MV-4-11 (cell line): ENCODE data around the gene SEMA3F.
A peak's percentile ranks its signal among the peaks of the same experiment; 100 is the strongest.

Experiments used
- DNase-seq: peaks from one replicate; lab custom pipeline; 2025; lab: John Stamatoyannopoulos, UW

The SEMA3F gene

DNA sequence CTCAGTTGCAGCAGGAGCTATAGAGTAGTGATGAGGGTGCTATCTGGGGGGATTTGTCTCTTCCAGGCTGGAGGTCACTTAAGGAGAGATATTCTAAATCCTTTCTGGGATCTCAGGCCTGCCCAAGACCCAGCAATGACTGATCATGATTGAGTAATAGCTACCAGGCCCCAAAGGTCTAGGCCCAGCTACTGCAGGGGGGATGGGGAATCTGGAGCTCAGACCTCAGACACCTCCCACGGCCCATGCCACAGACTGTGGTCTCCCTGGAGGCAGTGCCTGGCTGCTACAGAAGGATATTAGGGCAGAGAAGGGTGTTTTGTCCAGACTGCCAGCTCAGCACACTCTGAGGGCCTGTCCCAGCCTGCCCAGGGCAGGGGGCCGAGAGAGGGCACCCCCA, 56.8 kb downstream of the SEMA3F start:
- peak; percentile 87 for DNase-seq

DNA sequence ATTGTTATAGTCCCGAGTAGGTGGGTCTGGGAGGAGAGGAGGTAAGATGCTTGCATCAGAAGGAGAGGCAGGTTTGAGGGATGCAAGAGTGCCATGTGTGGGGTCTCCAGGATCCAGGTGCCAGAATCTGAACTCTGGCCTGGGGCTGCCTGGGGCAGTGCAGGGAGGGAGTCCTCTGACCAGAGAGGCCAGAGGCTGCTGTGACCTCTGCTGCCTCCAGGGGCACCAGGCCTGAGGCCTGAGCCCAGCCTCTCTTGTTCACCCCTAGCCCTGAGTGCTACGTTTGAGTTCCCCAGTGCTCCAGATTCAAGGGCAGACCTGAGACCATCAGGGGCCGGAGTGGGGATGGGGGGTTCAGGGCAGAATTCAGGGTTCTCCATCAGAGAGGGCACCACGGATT, 57.4 kb downstream of the SEMA3F start:
- DNase-seq: no peak

DNA sequence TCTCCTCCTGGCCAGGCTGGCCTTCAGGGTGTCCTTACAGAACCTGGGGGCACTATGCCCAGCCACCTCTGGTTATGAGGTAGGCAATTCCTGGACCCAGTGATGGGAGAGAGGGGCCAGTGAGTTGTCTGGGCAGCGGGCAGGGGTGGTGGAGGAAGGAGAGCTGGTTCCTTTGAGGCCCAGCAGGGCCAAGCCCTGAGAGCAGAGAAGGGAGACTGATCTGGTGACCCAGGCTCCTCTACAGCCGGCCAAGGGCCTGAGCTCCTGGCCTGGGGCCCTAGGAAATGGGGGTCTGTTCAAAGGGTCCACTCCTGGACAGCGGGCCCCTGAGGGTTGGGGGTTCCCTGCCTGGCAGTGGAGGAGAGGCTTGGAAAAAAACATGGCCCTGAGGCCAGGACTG, 57.8 kb downstream of the SEMA3F start:
- DNase-seq: no peak

DNA sequence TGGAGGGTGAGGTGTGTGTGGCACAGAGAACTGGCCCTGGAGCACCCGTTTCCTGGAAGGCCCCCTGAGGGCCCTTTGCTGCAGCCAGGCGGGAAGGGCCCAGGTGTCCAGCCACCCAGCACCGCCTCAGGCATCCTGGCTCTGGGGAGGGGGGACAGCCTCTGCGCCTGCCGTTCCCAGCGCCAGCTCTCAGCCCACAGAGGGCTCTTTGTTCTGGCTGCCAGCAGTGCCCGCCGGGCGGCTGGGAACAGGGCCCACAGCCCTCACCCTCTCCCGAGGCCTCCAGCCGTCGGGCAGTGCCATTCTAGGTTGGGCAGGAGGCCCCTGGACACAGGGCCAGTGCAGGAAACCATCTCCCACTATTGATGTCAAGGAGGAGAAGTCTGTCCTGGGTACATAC, 58.2 kb downstream of the SEMA3F start:
- DNase-seq: no peak

DNA sequence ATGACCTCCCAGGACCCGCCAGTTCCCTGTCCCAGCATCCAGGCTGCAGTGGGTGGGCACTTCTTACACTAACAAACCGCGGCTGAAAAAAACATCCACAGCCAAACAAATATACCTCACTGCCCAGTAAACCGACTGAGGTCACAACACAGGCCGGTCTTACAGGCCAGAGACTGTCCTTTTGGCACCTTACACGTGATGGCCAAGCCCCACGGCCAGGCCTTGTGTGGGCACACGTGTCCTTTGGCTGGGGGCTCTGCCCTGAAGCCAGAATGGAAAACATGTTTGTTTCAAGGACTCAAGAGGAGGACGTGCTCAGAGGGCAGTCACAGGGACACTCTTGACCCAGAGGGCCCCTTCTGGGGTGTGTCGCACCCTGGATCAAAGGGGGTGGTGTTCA, 59.7 kb downstream of the SEMA3F start:
- no peak for DNase-seq

DNA sequence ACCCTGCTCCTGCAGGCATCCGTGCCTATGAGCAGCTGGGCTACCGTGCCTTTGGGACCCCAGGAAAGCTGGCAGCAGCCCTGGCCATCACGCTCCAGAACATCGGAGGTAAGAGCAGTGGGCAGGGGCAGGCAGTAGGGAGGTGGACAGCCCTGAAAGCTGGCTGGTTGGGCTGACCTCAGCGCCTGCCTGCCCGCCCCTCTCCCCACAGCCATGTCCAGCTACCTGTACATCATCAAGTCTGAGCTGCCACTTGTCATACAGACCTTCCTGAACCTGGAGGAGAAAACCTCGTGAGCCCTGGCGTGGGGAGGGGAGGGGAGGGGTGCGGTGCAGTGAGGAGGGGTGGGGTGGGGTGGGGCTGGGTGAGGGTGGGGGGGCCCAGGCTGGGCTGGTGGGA, 60.4 kb downstream of the SEMA3F start:
- DNase-seq: no peak

DNA sequence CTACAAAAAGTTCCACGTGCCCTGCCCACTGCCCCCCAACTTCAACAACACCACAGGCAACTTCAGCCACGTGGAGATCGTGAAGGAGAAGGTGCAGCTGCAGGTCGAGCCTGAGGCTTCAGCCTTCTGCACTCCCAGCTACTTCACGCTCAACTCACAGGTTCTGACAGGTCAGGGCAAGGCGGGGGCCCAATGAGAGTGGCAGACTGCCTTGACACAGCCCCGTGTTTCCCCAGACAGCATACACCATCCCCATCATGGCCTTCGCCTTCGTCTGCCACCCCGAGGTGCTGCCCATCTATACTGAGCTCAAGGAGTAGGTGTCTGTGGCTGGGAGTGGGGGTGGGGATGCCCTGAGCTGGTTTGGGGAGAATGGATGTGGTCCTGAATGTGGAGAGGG, 62.6 kb downstream of the SEMA3F start:
- DNase-seq: no peak

DNA sequence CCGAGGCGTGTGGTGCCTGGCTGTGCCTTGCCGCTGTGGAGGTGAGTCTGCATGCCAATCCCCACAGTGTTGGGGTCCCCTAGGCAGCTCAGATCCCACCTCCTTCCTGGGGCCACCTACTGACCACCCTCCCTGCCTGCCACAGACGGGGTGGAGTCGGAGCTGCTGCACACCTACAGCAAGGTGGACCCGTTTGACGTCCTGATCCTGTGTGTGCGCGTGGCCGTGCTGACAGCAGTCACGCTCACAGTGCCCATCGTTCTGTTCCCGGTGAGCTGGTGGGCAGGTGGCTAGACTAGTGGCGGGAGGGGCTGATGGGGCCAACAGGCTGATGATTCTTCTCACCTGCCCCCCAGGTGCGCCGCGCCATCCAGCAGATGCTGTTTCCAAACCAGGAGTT, 63.3 kb downstream of the SEMA3F start:
- DNase-seq: no peak

DNA sequence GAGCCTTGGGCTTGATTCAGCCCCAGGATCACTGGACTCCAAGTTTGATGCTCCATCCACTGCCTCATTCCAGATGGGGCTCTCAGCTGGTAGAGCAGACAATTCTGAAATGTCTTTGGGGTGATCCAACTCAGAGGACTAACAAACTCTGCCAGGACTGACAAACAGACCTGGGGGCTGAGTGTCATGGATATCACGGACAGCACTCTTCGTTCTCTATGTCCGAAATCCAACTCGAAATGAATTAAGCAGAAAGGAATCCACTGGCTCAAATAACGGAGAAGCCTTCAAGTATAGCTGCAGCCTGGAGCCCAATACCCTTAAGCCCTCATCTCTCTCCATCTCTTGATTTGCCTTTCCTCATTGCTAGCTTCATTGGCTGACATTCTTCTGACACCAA, 64.2 kb downstream of the SEMA3F start:
- DNase-seq: no peak

DNA sequence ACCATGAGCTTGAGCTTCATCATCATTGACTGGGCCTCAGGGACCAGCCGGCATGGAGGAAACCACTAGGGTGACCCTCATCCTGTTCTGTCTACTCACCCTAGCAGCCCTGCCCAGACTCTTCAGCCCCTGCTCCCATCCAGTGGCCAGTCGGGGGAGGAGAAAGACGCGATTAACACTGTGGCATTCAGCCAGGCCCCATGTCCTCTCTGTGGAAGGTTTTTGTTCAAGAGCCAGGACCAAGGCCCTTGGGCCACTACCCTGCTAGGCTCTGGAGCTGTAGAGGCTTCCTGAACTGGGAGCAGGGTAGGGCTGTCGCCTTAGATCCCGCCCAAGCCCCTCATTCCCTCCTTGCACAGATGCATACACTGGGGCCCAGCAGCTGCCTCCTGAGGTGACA, 65.0 kb downstream of the SEMA3F start:
- DNase-seq: no peak

DNA sequence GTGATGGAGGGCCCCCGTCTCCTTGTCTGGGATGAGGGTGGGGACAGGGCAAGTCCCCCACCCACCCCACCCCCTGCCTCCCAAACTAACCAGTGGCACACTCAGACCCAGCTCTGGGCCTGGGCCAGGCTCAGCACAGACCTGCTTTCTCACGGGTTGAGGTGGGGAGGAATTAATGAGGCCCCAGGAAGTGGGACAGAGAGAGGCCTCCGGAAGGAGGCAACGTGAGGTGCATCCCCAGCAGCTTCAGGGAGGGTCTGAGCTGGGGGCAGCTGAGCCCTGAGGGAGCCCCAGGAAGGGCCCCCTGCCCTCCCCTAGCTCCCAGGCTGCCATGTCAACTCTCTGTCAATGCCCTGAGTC, 65.9 kb downstream of the SEMA3F start:
- no peak for DNase-seq

DNA sequence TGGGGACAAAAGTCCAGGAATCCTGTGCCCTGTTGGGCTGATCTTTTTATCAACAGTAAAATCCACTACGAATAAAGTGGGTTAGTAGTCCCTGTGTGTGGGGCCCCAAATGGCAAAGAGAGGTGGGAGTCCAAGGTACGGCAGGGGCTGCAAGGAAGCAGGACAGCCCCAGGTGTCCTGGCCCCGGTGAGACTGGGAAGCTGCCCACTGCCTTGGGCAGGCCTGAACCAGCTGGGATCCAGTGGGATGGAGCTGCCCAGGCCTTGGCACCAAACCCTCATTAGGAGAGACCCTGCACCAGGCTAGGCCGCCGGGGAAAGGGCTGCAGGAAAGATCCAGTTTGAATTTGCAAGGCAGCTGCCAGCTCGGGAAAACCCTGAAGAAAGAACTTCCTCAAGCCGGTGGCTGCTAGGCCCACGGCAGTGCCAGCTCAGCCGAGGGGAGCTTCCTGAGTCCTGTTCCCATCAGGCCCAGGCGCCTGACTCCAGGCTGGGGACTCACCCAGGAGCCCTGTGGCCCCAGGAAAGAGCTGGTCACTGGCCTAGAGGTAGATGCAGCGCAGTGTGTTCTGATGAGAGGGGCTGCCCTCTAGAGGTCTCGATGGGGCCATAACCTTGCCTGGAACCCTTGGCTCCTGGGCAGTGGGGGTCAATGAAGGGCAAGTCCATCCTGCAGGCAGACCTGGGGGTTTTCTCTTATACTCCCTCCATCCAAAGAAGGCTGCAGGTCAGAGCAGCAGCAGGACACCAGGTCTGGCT, 66.5 kb downstream of the SEMA3F start:
- peak; percentile 7 for DNase-seq

DNA sequence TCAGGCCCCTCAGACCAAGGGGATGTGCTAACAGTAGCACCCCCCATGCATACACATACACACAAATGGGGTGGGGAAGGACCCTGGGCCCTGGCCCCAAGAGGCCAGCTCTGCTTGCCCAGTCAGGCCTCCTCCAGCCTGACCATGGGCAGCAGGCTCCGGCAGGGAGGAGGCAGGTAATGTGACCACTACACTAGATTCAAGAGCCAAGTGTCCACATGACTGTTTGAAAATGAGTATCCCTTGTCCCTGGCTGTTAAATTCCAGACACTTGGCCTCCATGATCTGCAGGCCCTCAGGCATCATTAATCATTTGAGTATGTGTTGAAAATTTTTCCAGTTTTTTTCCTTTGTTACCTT, 67.0 kb downstream of the SEMA3F start:
- no peak for DNase-seq

DNA sequence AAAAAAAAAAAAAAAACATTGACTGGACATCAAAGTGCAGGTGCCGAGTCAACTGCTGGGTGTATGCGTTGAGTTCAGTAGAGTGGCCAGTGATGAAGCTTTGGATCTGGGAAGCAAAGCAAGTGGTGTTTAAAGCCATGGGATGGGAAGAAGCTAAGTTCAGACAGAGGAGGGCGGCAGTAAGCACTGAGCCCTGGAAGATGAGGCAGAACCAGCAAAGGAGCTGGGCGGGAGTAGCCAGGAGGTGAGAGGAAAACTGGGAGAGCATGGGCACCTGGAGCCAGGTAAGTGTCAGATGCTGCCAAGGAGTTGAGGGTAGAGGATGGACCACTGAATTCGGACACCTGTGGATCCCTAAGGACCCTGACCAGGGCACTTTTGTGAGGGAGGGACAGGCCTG, 69.5 kb downstream of the SEMA3F start:
- DNase-seq: no peak

DNA sequence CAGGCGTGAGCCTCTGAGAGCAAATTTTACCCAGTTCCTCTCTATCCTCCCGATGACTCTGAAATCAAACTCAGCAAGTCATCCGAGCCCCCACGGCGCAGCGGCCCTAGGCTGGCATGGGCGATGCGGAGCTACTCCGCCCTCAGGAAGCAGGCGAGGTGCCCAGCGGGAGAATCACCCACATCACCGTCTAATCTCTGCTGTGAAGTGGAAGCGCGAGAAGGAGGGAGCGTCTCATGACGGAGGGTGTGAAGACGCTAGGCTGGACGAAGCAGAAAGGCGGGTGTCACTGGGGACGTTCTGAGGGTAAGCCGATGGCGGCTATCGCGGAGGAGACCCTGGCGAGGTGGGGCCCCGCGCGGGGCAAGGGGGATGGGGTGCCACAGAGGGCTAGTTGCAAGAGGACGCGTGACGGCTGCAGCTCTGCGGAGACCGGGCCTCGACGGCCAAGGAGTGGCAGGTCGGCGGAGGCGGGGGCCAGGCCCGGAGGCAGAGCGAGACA, 71.8 kb downstream of the SEMA3F start:
- DNase-seq: peak; percentile 30

DNA sequence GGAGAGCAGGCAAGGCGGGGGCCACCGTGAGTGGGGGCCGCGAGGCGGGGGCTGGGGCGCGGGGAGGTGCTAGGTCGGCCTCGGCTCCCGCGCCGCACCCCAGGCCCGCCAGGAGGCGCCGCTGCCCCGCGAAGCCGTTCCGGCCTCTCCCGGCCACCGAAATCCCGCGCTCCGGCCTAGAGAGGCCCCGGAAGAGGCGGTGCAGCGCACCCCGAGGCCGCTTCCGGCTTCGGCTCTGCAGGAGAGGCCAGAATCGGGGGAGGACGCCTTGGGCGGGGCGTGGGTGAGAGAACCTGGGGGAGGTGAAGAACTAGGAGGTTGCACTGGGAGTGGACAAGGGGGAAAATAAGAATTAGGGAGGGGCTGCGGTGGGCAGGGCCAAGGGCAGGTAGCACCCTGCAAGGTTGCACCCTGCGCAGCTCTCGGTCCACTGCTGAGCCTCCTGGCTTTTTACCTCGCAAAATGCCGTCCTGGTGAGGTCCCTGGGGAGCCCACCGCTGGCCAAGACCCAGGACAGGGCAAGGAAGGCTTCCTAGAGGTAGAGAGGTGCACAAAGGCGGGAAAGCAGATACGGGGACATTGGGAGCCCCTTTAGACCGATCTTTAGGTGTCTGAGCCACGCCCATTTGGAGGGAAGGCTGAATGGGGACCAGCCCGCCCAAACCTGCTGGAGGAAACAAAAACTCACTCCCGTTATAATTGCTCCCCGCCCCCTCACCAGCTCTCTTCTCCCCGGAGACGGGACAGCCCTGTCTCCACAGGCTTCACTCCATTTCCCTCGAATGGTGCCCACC, 72.5 kb downstream of the SEMA3F start:
- peak; percentile 87 for DNase-seq

DNA sequence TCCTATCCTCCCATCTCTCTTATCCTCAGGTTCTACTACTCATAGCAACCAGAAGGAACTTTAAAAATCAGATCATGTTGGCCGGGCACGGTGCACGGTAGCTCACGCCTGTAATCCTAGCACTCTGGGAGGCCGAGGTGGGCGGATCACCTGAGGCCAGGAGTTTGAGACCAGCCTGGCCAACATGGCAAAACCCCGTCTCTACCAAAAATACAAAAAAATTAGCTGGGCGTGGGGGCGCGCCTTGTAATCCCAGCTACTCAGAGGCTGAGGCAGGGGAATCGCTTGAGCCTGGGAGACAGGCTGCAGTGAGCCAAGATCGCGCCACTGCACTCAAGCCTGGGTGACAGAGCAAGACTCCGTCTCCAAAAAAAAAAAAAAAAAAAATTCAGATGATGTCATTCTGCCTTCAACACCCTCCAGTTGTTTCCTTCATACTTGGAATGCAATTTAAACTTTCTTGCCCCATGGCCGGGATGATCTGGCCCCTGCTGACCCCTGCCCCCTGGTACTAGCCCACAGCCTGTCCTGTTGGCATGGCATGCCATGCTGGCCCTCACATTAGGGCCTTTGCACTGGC, 73.2 kb downstream of the SEMA3F start:
- DNase-seq: peak; percentile 27

DNA sequence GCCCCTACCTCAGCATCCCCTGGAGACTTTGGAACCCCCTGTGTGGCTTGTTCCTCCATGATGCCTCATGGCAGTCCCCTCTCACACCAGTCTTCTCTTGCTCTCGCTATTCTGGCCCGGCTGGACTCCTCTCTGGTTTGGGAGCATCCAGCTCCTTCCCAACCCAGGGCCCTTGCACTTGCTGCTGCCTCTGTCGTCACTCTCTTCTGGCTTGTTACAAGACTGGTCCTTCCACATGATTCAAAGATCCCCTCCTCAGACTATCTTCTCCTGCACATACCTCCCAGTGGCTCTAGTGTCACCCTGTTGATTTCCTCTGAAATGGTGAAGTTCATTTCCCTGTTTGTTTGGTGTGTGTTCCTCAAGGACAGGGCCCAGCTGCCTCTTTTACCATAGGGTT, 74.4 kb downstream of the SEMA3F start:
- no peak for DNase-seq

DNA sequence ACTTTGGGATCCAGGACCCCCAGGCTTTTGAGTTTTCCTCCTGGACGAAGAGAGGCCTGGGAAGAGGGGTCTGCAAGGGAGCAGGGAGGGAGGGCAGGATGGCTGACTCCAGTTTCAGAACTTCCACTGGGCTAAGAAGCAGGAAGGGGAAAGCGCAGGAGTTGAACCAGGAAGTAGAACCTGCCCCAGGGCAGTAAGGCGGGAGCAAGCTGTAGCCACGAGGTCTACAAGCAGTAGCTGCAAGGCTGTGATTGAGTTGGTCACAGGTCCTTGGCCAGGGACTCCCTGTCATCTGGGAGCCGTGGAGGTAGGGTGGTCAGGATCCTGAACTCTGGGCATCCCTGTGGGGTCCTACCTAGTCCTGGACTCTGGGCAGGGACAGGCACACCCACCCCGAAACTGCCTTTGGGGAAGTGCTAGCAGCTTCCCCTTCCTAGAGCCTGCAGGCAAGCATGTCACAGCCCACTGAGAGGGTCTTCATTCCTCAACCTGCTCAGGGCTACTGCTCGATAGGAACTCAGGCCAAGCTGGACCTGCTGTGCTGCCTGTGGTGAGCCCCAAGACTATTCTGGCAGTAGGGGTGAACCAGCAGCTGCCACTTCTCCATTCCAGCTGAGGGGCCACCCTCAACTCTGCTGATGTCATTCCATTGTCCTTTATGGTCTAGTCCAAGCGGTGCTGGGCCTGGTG, 75.1 kb downstream of the SEMA3F start:
- peak; percentile 80 for DNase-seq

DNA sequence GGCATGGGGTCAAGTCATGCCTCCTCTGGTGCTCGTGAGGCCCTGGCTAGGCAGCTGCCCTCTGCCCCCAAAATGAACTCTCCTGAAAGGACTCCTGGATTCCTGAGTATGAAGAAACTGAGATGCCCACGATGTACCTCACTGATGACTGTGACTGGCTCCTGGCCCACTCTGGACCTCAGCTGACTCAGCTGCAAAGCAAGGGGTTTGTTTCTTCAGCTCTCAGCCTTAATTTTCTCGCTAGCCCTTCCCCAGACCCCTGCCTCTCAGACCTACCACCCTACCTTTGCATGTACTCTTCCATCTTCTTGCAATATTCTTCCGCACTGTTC, 75.6 kb downstream of the SEMA3F start:
- no peak for DNase-seq

DNA sequence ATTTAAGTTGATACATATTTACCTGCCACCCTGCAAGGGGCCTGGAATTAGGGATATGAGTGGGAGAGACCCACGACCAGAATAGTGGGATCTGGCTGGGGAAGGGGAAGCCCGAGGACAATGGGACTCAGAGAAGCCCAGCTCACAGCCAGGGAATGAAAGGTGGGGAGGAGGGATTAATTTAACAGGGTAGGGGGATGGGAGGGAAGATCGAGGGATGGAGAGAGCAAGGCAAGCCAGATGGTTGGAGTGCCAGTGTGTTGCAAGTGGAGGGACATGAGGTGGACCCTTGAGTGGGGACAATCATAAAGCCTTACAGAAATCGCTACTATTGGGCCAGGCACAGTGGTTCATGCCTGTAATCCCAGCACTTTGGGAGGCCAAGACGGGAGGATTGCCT, 76.5 kb downstream of the SEMA3F start:
- no peak for DNase-seq

DNA sequence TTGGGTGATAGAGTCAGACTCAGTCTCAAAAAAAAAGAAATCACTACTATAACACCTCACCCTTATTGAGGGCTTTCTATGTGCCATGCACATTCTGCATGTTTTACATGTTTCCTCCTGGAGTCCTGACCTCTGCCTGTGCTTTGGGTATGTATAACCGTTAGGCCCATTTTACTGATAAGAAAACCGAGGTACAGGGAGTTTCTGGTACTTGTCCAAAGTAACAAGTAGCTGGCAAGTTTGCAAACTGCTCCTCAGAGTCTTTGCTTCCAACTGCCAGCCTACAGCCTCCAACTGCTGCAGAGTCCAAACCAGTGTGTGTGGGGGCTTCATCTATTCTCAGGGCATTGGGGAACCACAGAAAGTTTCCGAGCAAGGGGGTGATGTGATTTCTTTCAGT, 77.2 kb downstream of the SEMA3F start:
- DNase-seq: no peak

DNA sequence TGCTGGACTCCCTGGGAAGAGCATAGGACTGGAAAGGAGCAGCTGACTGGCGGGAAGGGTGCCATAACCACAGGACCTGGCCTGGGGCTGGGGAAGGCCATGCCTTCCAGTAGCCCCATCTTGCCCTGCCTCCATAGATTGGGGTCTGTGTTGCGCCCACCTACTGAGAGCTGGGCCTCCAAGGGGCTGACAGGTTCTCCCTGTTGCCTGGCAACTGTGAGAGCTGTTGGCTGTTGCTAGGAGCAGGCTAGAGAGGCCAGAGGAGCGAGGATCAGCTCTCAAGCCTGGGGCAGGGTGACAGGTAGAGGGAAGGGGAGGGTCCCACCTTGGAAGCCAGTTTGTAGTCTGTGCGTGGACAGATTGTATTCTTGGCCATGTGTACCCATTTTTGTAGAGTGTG, 78.1 kb downstream of the SEMA3F start:
- no peak for DNase-seq
